Measurements from ENCODE around the gene RNF148. TPM values are rescaled to one million over a fixed set of nuclear protein-coding genes. Genes with fewer than 3 reads are reported as not detected.

RNF148 gene
- total and polyA plus RNA-seq, 9 donors = 0.18 to 2.4 (median 0.61) TPM; not detected in 1

DNA sequence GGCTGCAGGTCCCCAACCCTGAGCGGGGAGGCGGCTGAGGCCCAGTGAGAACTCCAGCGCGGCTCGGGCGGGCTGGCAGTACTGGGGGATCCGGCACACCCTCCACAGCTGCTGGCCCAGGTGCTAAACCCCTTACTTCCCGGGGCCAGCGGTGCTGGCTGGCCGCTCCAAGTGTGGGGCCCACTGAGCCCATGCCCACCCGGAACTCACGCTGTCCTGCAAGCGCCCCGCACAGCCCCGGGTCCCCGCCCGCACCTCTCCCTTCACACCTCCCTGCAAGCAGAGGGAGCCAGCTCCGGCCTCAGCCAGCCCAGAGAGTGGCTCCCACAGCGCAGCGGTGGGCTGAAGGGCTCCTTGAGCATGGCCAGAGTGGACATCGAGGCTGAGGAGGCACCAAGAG, 28.8 kb downstream of the RNF148 start:
- WGBS, 3 donors = 96 to 99% (median 97%) methylated on average over 21 of the region's 21 CpGs
- DNase-seq = no peak
- Histone ChIP-seq H3K9me3 (no peaks in the 10 kb centered on the region), H3K4me1 (ENCODE audit: insufficient read depth) (no peaks in the 10 kb centered on the region), H3K27ac (no peak overlapping the region), H3K4me3 (no peak overlapping the region), H3K27me3 (no peaks in the 10 kb centered on the region), H3K36me3 (no peaks in the 10 kb centered on the region)
- TF ChIP-seq, protein P1, sequence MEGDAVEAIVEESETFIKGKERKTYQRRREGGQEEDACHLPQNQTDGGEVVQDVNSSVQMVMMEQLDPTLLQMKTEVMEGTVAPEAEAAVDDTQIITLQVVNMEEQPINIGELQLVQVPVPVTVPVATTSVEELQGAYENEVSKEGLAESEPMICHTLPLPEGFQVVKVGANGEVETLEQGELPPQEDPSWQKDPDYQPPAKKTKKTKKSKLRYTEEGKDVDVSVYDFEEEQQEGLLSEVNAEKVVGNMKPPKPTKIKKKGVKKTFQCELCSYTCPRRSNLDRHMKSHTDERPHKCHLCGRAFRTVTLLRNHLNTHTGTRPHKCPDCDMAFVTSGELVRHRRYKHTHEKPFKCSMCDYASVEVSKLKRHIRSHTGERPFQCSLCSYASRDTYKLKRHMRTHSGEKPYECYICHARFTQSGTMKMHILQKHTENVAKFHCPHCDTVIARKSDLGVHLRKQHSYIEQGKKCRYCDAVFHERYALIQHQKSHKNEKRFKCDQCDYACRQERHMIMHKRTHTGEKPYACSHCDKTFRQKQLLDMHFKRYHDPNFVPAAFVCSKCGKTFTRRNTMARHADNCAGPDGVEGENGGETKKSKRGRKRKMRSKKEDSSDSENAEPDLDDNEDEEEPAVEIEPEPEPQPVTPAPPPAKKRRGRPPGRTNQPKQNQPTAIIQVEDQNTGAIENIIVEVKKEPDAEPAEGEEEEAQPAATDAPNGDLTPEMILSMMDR (IDR thresholded peaks at IDR 0.05) = no peak
- TF ChIP-seq EP300 (IDR thresholded peaks at IDR 0.05) (no peak), POLR2A (IDR thresholded peaks at IDR 0.05) (no peak)
- intact Hi-C loops (cut with DNase I) = no loop called here

DNA sequence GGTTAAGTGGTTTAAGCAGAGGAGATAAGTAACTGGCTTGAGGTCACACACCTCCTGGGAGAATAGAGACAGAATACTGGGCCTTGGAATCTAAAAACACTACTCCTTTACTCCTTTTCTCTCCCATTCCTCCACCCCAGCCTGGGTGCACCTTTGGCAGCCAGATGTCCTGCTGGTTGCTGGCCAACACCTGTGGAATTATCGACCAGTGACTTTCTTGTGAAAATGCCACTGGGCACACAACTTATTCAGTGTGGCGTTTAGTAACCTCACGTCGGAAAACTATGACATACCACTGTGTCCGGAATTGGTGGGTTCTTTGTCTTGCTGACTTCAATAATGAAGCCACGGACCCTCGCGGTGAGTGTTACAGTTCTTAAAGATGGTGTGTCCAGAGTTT, 30.2 kb downstream of the RNF148 start:
- Histone ChIP-seq H3K4me3 (no peak overlapping the region), H3K36me3 (no peaks in the 10 kb centered on the region), H3K27me3 (no peaks in the 10 kb centered on the region), H3K9me3 (no peaks in the 10 kb centered on the region), H3K4me1 (ENCODE audit: insufficient read depth) (no peaks in the 10 kb centered on the region), H3K27ac (no peak overlapping the region)
- TF ChIP-seq POLR2A (IDR thresholded peaks at IDR 0.05) = no peak
- TF ChIP-seq, protein P1 (IDR thresholded peaks at IDR 0.05) = no peak
- TF ChIP-seq EP300 (IDR thresholded peaks at IDR 0.05) = no peak
- 95 to 97% (median 97%) methylated on average over 8 of the region's 8 CpGs for WGBS, 3 donors
- intact Hi-C loops (cut with DNase I) = no loop called here
- DNase-seq = no peak

DNA sequence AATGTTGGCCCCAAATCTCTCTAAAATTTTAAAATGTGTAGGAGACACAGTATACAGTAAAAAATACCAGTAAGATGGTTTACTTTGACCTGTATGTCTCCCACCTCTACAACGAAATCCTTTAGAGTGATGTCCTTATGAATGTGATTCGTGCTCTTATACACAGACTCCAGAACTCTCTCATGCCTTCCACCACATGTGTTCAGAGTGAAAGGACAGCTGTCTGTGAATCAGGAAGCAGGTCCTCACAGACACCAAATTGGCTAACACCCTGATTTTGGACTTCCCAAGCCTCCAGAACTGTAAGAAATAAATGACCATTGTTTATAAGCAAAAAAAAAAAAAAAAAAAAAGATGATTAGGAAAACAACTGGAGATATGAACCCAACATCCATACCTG, 39.0 kb downstream of the RNF148 start:
- WGBS, 3 donors = 88 to 91% (median 90%) methylated on average over 2 of the region's 2 CpGs
- Histone ChIP-seq H3K27ac (no peak overlapping the region), H3K27me3 (no peaks in the 10 kb centered on the region), H3K4me3 (no peak overlapping the region), H3K9me3 (no peaks in the 10 kb centered on the region), H3K4me1 (ENCODE audit: insufficient read depth) (no peaks in the 10 kb centered on the region), H3K36me3 (no peaks in the 10 kb centered on the region)
- intact Hi-C loops (cut with DNase I) = no loop called here
- TF ChIP-seq, protein P1 (IDR thresholded peaks at IDR 0.05) = no peak
- TF ChIP-seq POLR2A (IDR thresholded peaks at IDR 0.05) (no peak), EP300 (IDR thresholded peaks at IDR 0.05) (no peak)
- DNase-seq = no peak

DNA sequence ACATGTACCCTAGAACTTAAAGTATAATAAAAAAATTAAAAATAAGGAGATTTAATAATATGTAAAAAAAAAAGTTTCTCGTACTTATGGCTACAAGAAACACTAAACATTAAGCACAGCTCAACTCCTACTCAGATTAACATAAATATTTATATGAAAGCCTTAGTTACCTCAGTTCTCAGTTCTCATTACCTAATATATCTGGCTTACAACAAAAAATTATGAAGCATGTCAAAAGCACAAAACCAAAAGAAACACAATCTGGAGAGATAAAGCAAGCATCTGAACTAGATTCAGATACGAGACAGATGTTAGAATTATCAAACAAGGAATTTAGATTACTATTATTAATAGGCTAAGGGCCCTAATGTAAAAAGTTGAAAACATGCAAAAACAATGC, 43.9 kb downstream of the RNF148 start:
- intact Hi-C loops (cut with DNase I) = no loop called here
- Histone ChIP-seq H3K4me3 (no peak overlapping the region), H3K36me3 (no peaks in the 10 kb centered on the region), H3K4me1 (ENCODE audit: insufficient read depth) (no peaks in the 10 kb centered on the region), H3K27ac (no peak overlapping the region), H3K9me3 (no peaks in the 10 kb centered on the region), H3K27me3 (no peaks in the 10 kb centered on the region)
- TF ChIP-seq POLR2A (IDR thresholded peaks at IDR 0.05) = no peak
- TF ChIP-seq, protein P1 (IDR thresholded peaks at IDR 0.05) = no peak
- no peak for TF ChIP-seq EP300 (IDR thresholded peaks at IDR 0.05)
- DNase-seq = no peak
- 54 to 68% (median 61%) methylated on average over 2 of the region's 2 CpGs for WGBS, 3 donors

DNA sequence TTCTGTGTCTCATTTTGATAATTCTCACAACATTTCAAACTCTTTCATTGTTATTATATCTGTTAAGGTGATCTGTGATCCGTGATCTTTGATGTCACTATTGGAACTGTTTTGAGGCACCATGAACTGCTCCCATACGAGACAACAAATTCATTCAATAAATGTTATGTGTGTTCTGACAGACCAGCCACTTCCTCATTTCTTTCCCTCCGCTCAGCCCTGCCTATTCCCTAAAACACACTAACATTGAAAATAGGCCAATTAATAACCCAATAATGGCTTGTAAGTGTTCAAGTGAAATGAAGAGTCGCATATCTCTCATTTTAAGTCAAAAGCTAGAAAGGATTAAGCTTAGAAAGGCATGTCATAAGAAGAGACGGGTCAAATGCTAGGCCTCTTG, 49.0 kb downstream of the RNF148 start:
- Histone ChIP-seq H3K36me3 (no peaks in the 10 kb centered on the region), H3K27me3 (no peaks in the 10 kb centered on the region), H3K4me3 (no peak overlapping the region), H3K9me3 (no peaks in the 10 kb centered on the region), H3K27ac (no peak overlapping the region), H3K4me1 (ENCODE audit: insufficient read depth) (no peaks in the 10 kb centered on the region)
- no peak for DNase-seq
- WGBS, 3 donors = 94 to 97% (median 94%) methylated on average over 5 of the region's 5 CpGs
- TF ChIP-seq, protein P1 (IDR thresholded peaks at IDR 0.05) = no peak
- TF ChIP-seq EP300 (IDR thresholded peaks at IDR 0.05) = no peak
- TF ChIP-seq POLR2A (IDR thresholded peaks at IDR 0.05) = no peak
- intact Hi-C loops (cut with DNase I) = no loop called here
